GM19468 (cell line): ENCODE results near the gene CLCN7.

Experiments
- ATAC-seq: cut with Tn5 transposase; IDR thresholded peaks from one replicate; pipeline ENCODE4 v1.9.1; 2021; ENCODE audit warnings: mild to moderate bottlenecking, moderate library complexity, moderate number of reproducible peaks; ENCODE audit not compliant: unreplicated experiment; ENCODE audit errors: extremely low read depth

Gene CLCN7

GRCh38 chr16:1432388-1433262, 42.2 kb downstream of the CLCN7 start:
- ATAC-seq, result no peak

GRCh38 chr16:1431497-1432270, 43.1 kb downstream of the CLCN7 start:
- ATAC-seq, result no peak

- no peak for ATAC-seq
These were observed 43.9 kb downstream of the CLCN7 start, which contains the start of gene PERCC1 for GRCh38 chr16:1430759-1431496. PERCC1 (plus strand) TSS chr16:1431078; CDS start chr16:1432594, 1,516 bp downstream.

GRCh38 chr16:1430214-1430758, 44.5 kb downstream of the CLCN7 start:
- ATAC-seq, result no peak

- ATAC-seq, result no peak
These were observed 45.2 kb downstream of the CLCN7 start for GRCh38 chr16:1429631-1430030.

- no peak for ATAC-seq
These were observed 45.8 kb downstream of the CLCN7 start for GRCh38 chr16:1429012-1429411.

- no peak for ATAC-seq
These were observed 46.3 kb downstream of the CLCN7 start for GRCh38 chr16:1428511-1428910.

- ATAC-seq, result no peak
These were observed 47.1 kb downstream of the CLCN7 start for GRCh38 chr16:1427473-1428461.

- no peak for ATAC-seq
These were observed 47.9 kb downstream of the CLCN7 start for GRCh38 chr16:1426734-1427471.

GRCh38 chr16:1425616-1426370, 49.0 kb downstream of the CLCN7 start:
- no peak for ATAC-seq

- no peak for ATAC-seq
These were observed 50.8 kb downstream of the CLCN7 start for GRCh38 chr16:1424028-1424427.

- ATAC-seq, result no peak
These were observed 52.8 kb downstream of the CLCN7 start for GRCh38 chr16:1422076-1422475.

GRCh38 chr16:1420111-1420539, 54.7 kb downstream of the CLCN7 start:
- ATAC-seq, result no peak

GRCh38 chr16:1416521-1416941, 58.3 kb downstream of the CLCN7 start:
- no peak for ATAC-seq

- ATAC-seq, result peak; percentile 45
These were observed 60.1 kb downstream of the CLCN7 start, which contains the start of gene UNKL for GRCh38 chr16:1414532-1415260. UNKL (minus strand) TSS chr16:1414704; CDS start chr16:1414691, 13 bp downstream.

- no peak for ATAC-seq
These were observed 60.9 kb downstream of the CLCN7 start for GRCh38 chr16:1413684-1414531.
